ENCODE data around the gene ANKRD53. TPM values are rescaled to one million over a fixed set of nuclear protein-coding genes. Genes with fewer than 3 reads are reported as not detected.
A peak's percentile ranks its signal among the peaks of the same experiment; 100 is the strongest.
"Not testable (repeated sequence)": the region's sequence is repeated elsewhere in the genome, so short reads cannot be mapped to it uniquely, and the experiment has no call there.

ANKRD53 gene
- polyA plus RNA-seq, 1 donor from 2014 or later, result not detected

DNA sequence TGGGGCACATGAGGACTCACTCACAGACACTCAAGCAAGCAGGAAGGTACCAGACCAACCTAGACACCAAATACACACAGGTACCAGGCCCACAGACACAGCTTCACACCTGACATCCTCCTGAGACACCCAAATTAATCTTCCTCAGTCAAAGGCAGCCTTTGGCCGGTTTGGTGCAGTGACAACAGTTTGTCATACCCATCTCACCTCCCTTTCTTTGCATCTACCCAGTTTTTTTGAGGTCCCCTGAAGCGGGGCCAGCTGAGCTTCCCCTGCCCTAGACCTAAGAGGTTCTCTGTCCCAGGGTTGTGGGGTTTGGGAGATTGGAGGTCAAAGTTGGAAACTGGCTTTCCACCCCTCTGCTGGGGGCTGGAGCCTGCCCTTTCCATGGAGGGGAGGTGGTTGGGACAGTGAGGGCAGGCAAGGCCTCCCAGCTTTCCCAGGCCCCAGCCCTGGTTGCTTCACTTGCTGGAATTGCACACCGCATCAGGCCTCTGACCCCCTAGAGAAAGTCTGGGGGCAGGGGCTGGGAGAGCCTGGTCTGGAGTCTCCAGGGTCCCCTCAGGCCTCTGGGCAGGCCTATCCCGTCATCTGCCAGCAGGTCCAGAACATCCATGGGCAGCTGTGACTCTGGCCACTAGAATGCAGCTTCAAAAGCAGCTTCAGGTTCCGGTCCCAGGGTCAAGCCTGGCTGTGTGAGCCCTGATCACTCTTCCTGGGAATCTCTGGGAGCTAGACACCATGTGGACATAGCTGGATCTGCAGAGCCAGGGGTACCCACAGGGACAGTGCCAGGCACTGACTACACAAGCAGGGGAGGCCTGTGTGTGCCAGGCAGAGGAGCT, 28.7 kb downstream of the ANKRD53 start:
- H2AFZ ChIP-seq (ENCODE audit: low read depth, low read length), result no peak overlapping the region
- no peaks in the 10 kb centered on the region for H3K9me2 ChIP-seq (ENCODE audit: insufficient read depth, low read length)
- TF ChIP-seq TAF1 (IDR thresholded peaks at IDR 0.05; ENCODE audit: low read depth) (no peak), POLR2AphosphoS5 (IDR thresholded peaks at IDR 0.05) (no peak), RAD21 (conservative IDR thresholded peaks at IDR 0.05) (no peak), MXI1 (conservative IDR thresholded peaks at IDR 0.05; ENCODE audit: poor library complexity, severe bottlenecking) (no peak)
- TF ChIP-seq, protein P1, sequence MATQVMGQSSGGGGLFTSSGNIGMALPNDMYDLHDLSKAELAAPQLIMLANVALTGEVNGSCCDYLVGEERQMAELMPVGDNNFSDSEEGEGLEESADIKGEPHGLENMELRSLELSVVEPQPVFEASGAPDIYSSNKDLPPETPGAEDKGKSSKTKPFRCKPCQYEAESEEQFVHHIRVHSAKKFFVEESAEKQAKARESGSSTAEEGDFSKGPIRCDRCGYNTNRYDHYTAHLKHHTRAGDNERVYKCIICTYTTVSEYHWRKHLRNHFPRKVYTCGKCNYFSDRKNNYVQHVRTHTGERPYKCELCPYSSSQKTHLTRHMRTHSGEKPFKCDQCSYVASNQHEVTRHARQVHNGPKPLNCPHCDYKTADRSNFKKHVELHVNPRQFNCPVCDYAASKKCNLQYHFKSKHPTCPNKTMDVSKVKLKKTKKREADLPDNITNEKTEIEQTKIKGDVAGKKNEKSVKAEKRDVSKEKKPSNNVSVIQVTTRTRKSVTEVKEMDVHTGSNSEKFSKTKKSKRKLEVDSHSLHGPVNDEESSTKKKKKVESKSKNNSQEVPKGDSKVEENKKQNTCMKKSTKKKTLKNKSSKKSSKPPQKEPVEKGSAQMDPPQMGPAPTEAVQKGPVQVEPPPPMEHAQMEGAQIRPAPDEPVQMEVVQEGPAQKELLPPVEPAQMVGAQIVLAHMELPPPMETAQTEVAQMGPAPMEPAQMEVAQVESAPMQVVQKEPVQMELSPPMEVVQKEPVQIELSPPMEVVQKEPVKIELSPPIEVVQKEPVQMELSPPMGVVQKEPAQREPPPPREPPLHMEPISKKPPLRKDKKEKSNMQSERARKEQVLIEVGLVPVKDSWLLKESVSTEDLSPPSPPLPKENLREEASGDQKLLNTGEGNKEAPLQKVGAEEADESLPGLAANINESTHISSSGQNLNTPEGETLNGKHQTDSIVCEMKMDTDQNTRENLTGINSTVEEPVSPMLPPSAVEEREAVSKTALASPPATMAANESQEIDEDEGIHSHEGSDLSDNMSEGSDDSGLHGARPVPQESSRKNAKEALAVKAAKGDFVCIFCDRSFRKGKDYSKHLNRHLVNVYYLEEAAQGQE (IDR thresholded peaks at IDR 0.05; ENCODE audit: borderline replicate concordance), result no peak
- peak overlapping the region; percentile 30 for H3K4me2 ChIP-seq (ENCODE audit: low read length)
- no peaks in the 10 kb centered on the region for H4K20me1 ChIP-seq (ENCODE audit: insufficient read depth)
- H3K36me3 ChIP-seq (ENCODE audit: insufficient read depth, low read length), result no peaks in the 10 kb centered on the region
- no peaks in the 10 kb centered on the region for H3K9me3 ChIP-seq (ENCODE audit: low read length)
- no peaks in the 10 kb centered on the region for H3K27me3 ChIP-seq (ENCODE audit: insufficient read depth, low read depth, low read length)
- H3K9ac ChIP-seq (ENCODE audit: low read length), result peak overlapping the region; percentile 50
- H3K27ac ChIP-seq (ENCODE audit: low read length), result peak overlapping the region; percentile 75
- no peaks in the 10 kb centered on the region for H3K79me2 ChIP-seq (replicated peaks; ENCODE audit: insufficient read depth, low read length)
- no peaks in the 10 kb centered on the region for H3F3A ChIP-seq (ENCODE audit: insufficient read depth, low read length, poor library complexity, severe bottlenecking)
- peak overlapping the region; percentile 40 for H3K4me3 ChIP-seq (ENCODE audit: low read length)

DNA sequence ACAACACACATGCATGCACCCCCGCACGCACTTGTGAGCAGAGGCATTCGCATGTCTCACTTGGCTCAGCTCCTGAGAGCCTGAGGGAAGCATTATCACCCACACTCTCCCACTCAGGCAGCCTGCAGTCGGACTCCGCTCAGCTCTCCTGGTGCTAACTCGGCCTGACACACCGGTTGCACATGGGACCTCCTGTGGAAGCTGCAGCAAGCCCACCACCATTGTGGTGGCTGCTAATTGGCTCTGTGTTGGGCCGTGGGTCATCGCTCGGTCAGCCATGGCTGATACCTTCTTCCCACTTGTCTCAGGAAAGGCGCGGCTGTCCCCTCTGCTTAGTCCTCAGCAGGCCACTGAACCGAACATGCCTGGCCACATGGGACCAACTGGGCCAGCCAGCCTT, 29.9 kb downstream of the ANKRD53 start:
- TF ChIP-seq EZH2 (IDR thresholded peaks at IDR 0.05; ENCODE audit: borderline replicate concordance, insufficient read depth, low read length, poor library complexity, severe bottlenecking), result no peak
- H3K27ac ChIP-seq (ENCODE audit: low read length), result no peak overlapping the region
- H4K20me1 ChIP-seq (ENCODE audit: insufficient read depth), result no peaks in the 10 kb centered on the region
- H3K79me2 ChIP-seq (replicated peaks; ENCODE audit: insufficient read depth, low read length), result no peaks in the 10 kb centered on the region
- H3K4me3 ChIP-seq (ENCODE audit: low read length), result no peak overlapping the region
- H3F3A ChIP-seq (ENCODE audit: insufficient read depth, low read length, poor library complexity, severe bottlenecking), result no peaks in the 10 kb centered on the region
- no peaks in the 10 kb centered on the region for H3K9me2 ChIP-seq (ENCODE audit: insufficient read depth, low read length)
- H3K9ac ChIP-seq (ENCODE audit: low read length), result no peak overlapping the region
- no peak overlapping the region for H3K4me2 ChIP-seq (ENCODE audit: low read length)
- H2AFZ ChIP-seq (ENCODE audit: low read depth, low read length), result no peak overlapping the region
- no peaks in the 10 kb centered on the region for H3K27me3 ChIP-seq (ENCODE audit: insufficient read depth, low read depth, low read length)
- H3K9me3 ChIP-seq (ENCODE audit: low read length), result no peaks in the 10 kb centered on the region
- H3K36me3 ChIP-seq (ENCODE audit: insufficient read depth, low read length), result no peaks in the 10 kb centered on the region

DNA sequence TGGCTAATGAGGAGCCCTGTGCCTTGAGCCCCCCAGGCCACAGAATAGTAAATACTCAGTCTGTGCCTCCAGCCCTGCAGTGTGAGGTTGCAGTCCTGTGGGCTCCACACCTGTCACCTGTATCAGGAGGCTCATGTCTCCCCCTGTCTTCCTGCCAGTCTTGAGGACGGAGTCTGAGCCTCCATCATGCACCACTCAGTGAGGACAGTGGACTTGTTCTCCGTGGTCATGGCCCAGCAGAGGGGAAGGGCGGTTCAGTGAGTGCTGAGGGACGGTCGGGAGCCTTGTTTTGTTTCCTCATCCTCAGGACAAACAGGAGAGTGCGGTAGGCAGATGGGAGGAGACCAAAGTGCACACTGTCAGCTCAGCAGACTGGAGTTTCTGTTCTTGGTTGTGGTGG, 33.4 kb downstream of the ANKRD53 start:
- not testable (repeated sequence) for H3K9me2 ChIP-seq (ENCODE audit: insufficient read depth, low read length); H3K27me3 ChIP-seq (ENCODE audit: insufficient read depth, low read depth, low read length); H4K20me1 ChIP-seq (ENCODE audit: insufficient read depth); H3K27ac ChIP-seq (ENCODE audit: low read length); H3K79me2 ChIP-seq (replicated peaks; ENCODE audit: insufficient read depth, low read length); H2AFZ ChIP-seq (ENCODE audit: low read depth, low read length); H3K36me3 ChIP-seq (ENCODE audit: insufficient read depth, low read length); H3K4me2 ChIP-seq (ENCODE audit: low read length); H3K4me3 ChIP-seq (ENCODE audit: low read length); H3K9ac ChIP-seq (ENCODE audit: low read length); H3F3A ChIP-seq (ENCODE audit: insufficient read depth, low read length, poor library complexity, severe bottlenecking)
- H3K9me3 ChIP-seq (ENCODE audit: low read length), result peaks cover 11% of the 10 kb centered on the region

Data from neural cell (in vitro differentiated cells).